HepG2 (cell line): ENCODE results near the gene IMPDH1. TPM values are rescaled to one million over a fixed set of nuclear protein-coding genes. Genes with fewer than 3 reads are reported as not detected.

ENCODE experiments used
- ATAC-seq: fragments of 200-7000 bp; cut with Tn5 transposase; 3 replicates; pipeline ENCODE4 v1.9.1; 2020; ENCODE audit warnings: mild to moderate bottlenecking, moderate library complexity
- BruUV-seq: library from RNA; stranded (reverse); fragments of 400-500 nt; replicated peaks from 2 replicates; lab custom pipeline; 2021; lab: Mats Ljungman, UMichigan
- CTCF ChIA-PET: fragments of 300-600 bp; formaldehyde crosslinking; extraction: SDS; loops from one replicate; lab custom pipeline; 2021; ENCODE audit warnings: low total read pairs, inconsistent platforms, low intra/inter-chr PET ratio; lab: Yijun Ruan, JAX
- POLR2A ChIA-PET: fragments of 350-600 bp; sonication (Branson Sonifier 250); formaldehyde crosslinking; loops from one replicate; lab custom pipeline; 2020; ENCODE audit warnings: antibody characterized with exemption, inconsistent platforms; lab: Yijun Ruan, JAX
- DNase-seq: peaks from one replicate; pipeline ENCODE4 v3.0.0-alpha.2; 2015; ENCODE audit warnings: low spot score
- FAIRE-seq: peaks from 3 replicates; lab custom pipeline; 2011; peaks lifted over from hg19 to GRCh38; lab: Jason Lieb, UNC
- H2AFZ ChIP-seq: one replicate; pipeline ENCODE4 v1.6.1; 2011; ENCODE audit warnings: low read length, inconsistent platforms
- H3K27ac ChIP-seq: fragments of 300-600 bp; 3 replicates; pipeline ENCODE4 v1.8.0; 2011; ENCODE audit warnings: mixed run types, mild to moderate bottlenecking, mixed read lengths, low read length, inconsistent platforms; ENCODE audit not compliant: insufficient read depth; ENCODE audit errors: extremely low read length
- H3K27me3 ChIP-seq, 2 experiments: fragments of 200-600 bp in 1 of 2; 2 replicates in 1 of 2; 3 replicates in 1 of 2; pipeline versions ENCODE4 v1.6.0 to v1.8.0; 2011; ENCODE audit warnings: low read length in 2 of 2, mild to moderate bottlenecking in 2 of 2, moderate library complexity in 2 of 2, inconsistent platforms in 1 of 2; ENCODE audit not compliant: insufficient read depth in 2 of 2, control insufficient read depth in 1 of 2
- H3K36me3 ChIP-seq, 2 experiments: fragments of 200-600 bp in 1 of 2; replicated peaks in 1 of 2; 2 replicates in 1 of 2; 3 replicates in 1 of 2; pipeline versions ENCODE4 v1.5.1 to v1.8.0; 2011; ENCODE audit warnings: low read length in 2 of 2, inconsistent platforms in 1 of 2; ENCODE audit not compliant: insufficient read depth in 2 of 2, control insufficient read depth in 1 of 2
- H3K4me1 ChIP-seq: 2 replicates; pipeline ENCODE4 v1.5.1; 2012; ENCODE audit warnings: low read length, inconsistent platforms; ENCODE audit not compliant: insufficient read depth
- H3K4me2 ChIP-seq: 2 replicates; pipeline ENCODE4 v1.6.0; 2011; ENCODE audit warnings: low read depth, low read length, inconsistent platforms
- H3K4me3 ChIP-seq, 3 experiments: fragments of 200-600 bp in 1 of 3; sonication (generic), shearing (Covaris generic) in 1 of 3; replicated peaks in 1 of 3; 2 replicates each; pipeline ENCODE4 v1.5.1; 2011 to 2016; ENCODE audit warnings: low read length in 3 of 3, inconsistent platforms in 2 of 3, low read depth in 2 of 3, mild to moderate bottlenecking in 2 of 3, control low read depth in 1 of 3, mixed read lengths in 1 of 3; ENCODE audit not compliant: insufficient read depth in 1 of 3
- H3K79me2 ChIP-seq: one replicate; pipeline ENCODE4 v1.6.1; 2011; ENCODE audit warnings: low read length, inconsistent platforms; ENCODE audit not compliant: insufficient read depth
- H3K9ac ChIP-seq: 2 replicates; pipeline ENCODE4 v1.6.0; 2011; ENCODE audit warnings: mild to moderate bottlenecking, low read depth, low read length, inconsistent platforms; ENCODE audit not compliant: insufficient read depth
- H3K9me3 ChIP-seq: 2 replicates; pipeline ENCODE4 v1.5.1; 2012; ENCODE audit warnings: mild to moderate bottlenecking, low read length
- H4K20me1 ChIP-seq: 2 replicates; pipeline ENCODE4 v1.6.0; 2011; ENCODE audit warnings: inconsistent platforms, mild to moderate bottlenecking, low read length, moderate library complexity; ENCODE audit not compliant: insufficient read depth
- GTF2F1 ChIP-seq: fragments of 150-350 bp; IDR thresholded peaks from 2 replicates; pipeline ENCODE4 v1.6.1; 2014; ENCODE audit warnings: low read length
- HNRNPLL ChIP-seq: fragments of 200-400 bp; formaldehyde crosslinking; IDR thresholded peaks from 2 replicates; pipeline ENCODE4 v1.6.1; 2017; ENCODE audit warnings: mild to moderate bottlenecking, low read depth, low read length; ENCODE audit not compliant: poor library complexity, severe bottlenecking
- HOXA3 ChIP-seq: sonication (generic); formaldehyde crosslinking; IDR thresholded peaks from 2 replicates; pipeline ENCODE4 v1.5.0; 2020; ENCODE audit warnings: missing genetic modification reagents
- MTA1 ChIP-seq: sonication (generic); formaldehyde crosslinking; IDR thresholded peaks from 2 replicates; pipeline ENCODE4 v1.4.0; 2020; ENCODE audit warnings: missing genetic modification reagents, mild to moderate bottlenecking, borderline replicate concordance
- ZNF777 ChIP-seq: sonication (generic); formaldehyde crosslinking; IDR thresholded peaks from 2 replicates; pipeline ENCODE4 v1.4.0; 2020; ENCODE audit warnings: missing genetic modification reagents
- WGBS: methylation state at CpG from one replicate; pipeline ENCODE4 v1.1.6; 2017; ENCODE audit warnings: low lambda C conversion rate; 5-methylcytosine and 5-hydroxymethylcytosine counted together
- in situ Hi-C: cut with HindIII; loops from 2 replicates; pipeline ENCODE4 v1.10.0; 2017; ENCODE audit warnings: low pct_unique_long_range_greater_than_20kb; ENCODE audit not compliant: extremely low pct_ligation_motif_present
- intact Hi-C: fragments of 100-400 bp; cut with micrococcal nuclease; formaldehyde crosslinking; loops from one replicate; pipeline ENCODE4 v1.10.0; 2022; ENCODE audit not compliant: unreplicated experiment
- polyA plus RNA-seq, 8 experiments: library from polyadenylated mRNA; depleted of rRNA in 3 of 8; stranded (reverse) in 7 of 8; unstranded in 1 of 8; fragments of >200 nt; fragmentation: Illumina TruSeq in 4 of 8; extraction: Trizol in 4 of 8; gene quantifications; 2 replicates each; pipeline versions ENCODE4 v1.2.1 to v1.2.3, GENCODE V29; 2011 to 2016; ENCODE audit warnings: low read depth in 4 of 8, missing spikeins in 1 of 8, mixed read lengths in 1 of 8; ENCODE audit not compliant: insufficient read depth in 1 of 8
- total RNA-seq, 5 experiments: library from RNA; depleted of rRNA; stranded (reverse); fragments of >200 nt; fragmentation: Illumina TruSeq; extraction: Trizol; gene quantifications; 2 replicates each; pipeline ENCODE4 v1.2.3, GENCODE V29; 2016; ENCODE audit warnings: low read depth in 1 of 5
- TF ChIP-seq, protein P1 (sequence below): sonication (generic); formaldehyde crosslinking; IDR thresholded peaks from 2 replicates; pipeline ENCODE4 v1.4.0; 2020; ENCODE audit warnings: missing genetic modification reagents
- TF ChIP-seq, protein P2 (sequence below): sonication (generic); formaldehyde crosslinking; IDR thresholded peaks from 2 replicates; pipeline ENCODE4 v1.5.0; 2020; ENCODE audit warnings: mild to moderate bottlenecking, missing genetic modification reagents, borderline replicate concordance
- TF ChIP-seq, protein P3 (sequence below): sonication (generic); formaldehyde crosslinking; IDR thresholded peaks from 2 replicates; pipeline ENCODE4 v1.5.0; 2020; ENCODE audit warnings: mild to moderate bottlenecking, missing genetic modification reagents
- TF ChIP-seq, protein P4 (sequence below): sonication (generic); formaldehyde crosslinking; IDR thresholded peaks from 2 replicates; pipeline ENCODE4 v1.5.1; 2020; ENCODE audit warnings: mild to moderate bottlenecking, missing genetic modification reagents, moderate library complexity

IMPDH1 gene
- total and polyA plus RNA-seq, 2 of the 13 experiments (the other 11 are each of a cell fraction or from before 2014, with no cell fraction given) = 22.8 to 34.0 TPM

DNA sequence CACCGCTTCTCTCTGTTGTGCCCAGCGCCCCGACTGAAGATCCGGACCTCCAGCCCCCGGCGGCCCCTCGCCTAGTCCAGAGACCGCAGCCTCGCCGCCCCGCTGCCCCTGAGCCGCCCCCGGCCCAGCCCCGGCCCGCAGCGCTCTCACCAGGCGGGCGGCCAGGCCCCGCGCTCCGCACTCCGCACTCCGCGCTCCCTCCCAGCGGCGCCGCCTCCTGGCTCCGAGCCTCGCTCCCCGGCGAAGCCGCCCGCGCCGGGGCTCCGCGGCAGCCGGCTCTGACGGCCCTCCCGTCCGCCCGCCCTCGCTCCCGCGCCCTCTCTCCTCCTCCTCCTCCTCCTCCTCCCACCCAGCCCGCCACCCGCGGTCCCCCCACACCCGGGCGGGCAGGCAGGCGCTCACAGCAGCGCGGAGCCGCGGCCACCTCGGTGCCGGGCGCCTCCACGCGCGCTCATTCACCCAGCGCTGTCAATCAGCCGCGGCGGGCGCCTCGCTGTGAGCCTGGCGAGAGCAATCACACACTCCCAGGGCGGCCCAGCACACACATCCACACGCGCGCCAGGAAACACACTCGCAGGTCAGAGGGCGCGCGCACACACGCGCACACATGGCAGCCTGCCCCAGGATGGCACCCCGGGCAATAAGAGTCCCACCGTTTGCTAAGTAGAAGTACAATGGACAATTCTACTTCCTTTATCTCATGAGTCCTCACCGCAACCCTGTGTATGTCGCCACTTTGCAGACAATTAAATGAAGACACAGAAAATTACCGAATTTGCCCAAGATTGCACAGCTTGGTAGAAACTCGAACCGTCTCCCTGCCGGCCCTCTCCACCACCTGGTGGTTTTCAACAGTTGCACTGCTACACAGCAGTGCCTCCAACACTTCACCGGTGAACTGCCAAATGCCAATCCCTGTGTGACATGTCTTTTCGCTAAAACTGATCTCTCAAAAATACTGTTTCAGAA, 48.1 kb downstream of the IMPDH1 start, which contains the start of gene PRRT4:
Gene PRRT4, minus strand, starts transcription at position 280 of the 969 bp plus-strand sequence.
- Histone ChIP-seq H2AFZ (no peak within 1 kb of the TSS), H3K9ac (0 out of 2 replicates have a peak within 1 kb of the TSS, but pooled peaks have one; percentile 22), H3K4me3 (peak within 1 kb of the TSS; percentile 36 to 71 (median 57); a peak in 5 of 6 replicates), H3K36me3 (no peaks in the 10 kb centered on the region), H3K4me1 (peaks cover 13% of the 10 kb centered on the region; the same call in 1 of the 2 replicates), H3K9me3 (no peaks in the 10 kb centered on the region), H4K20me1 (no peaks in the 10 kb centered on the region), H3K27ac (no peak within 1 kb of the TSS), H3K27me3 (peaks cover 21 to 83% of the 10 kb centered on the region in 2 experiments; a peak in 4 of 5 replicates), H3K79me2 (no peaks in the 10 kb centered on the region), H3K4me2 (peak within 1 kb of the TSS; percentile 79)
- intact Hi-C loops (no loop called here), in situ Hi-C loops (no loop called here)
- DNase-seq = no peak
- peak; percentile 91 for ATAC-seq
- POLR2A ChIA-PET = no interaction called here
- FAIRE-seq = peak; percentile 39
- 2% methylated on average over 21 of the region's 88 CpGs for WGBS
- no TSS peak for BruUV-seq
- CTCF ChIA-PET = no interaction called here
- peak; percentile 32 for TF ChIP-seq HNRNPLL
- TF ChIP-seq, protein P1, sequence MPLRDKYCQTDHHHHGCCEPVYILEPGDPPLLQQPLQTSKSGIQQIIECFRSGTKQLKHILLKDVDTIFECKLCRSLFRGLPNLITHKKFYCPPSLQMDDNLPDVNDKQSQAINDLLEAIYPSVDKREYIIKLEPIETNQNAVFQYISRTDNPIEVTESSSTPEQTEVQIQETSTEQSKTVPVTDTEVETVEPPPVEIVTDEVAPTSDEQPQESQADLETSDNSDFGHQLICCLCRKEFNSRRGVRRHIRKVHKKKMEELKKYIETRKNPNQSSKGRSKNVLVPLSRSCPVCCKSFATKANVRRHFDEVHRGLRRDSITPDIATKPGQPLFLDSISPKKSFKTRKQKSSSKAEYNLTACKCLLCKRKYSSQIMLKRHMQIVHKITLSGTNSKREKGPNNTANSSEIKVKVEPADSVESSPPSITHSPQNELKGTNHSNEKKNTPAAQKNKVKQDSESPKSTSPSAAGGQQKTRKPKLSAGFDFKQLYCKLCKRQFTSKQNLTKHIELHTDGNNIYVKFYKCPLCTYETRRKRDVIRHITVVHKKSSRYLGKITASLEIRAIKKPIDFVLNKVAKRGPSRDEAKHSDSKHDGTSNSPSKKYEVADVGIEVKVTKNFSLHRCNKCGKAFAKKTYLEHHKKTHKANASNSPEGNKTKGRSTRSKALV (CRISPR knock-in tag) = peak; percentile 88
- TF ChIP-seq, protein P2, sequence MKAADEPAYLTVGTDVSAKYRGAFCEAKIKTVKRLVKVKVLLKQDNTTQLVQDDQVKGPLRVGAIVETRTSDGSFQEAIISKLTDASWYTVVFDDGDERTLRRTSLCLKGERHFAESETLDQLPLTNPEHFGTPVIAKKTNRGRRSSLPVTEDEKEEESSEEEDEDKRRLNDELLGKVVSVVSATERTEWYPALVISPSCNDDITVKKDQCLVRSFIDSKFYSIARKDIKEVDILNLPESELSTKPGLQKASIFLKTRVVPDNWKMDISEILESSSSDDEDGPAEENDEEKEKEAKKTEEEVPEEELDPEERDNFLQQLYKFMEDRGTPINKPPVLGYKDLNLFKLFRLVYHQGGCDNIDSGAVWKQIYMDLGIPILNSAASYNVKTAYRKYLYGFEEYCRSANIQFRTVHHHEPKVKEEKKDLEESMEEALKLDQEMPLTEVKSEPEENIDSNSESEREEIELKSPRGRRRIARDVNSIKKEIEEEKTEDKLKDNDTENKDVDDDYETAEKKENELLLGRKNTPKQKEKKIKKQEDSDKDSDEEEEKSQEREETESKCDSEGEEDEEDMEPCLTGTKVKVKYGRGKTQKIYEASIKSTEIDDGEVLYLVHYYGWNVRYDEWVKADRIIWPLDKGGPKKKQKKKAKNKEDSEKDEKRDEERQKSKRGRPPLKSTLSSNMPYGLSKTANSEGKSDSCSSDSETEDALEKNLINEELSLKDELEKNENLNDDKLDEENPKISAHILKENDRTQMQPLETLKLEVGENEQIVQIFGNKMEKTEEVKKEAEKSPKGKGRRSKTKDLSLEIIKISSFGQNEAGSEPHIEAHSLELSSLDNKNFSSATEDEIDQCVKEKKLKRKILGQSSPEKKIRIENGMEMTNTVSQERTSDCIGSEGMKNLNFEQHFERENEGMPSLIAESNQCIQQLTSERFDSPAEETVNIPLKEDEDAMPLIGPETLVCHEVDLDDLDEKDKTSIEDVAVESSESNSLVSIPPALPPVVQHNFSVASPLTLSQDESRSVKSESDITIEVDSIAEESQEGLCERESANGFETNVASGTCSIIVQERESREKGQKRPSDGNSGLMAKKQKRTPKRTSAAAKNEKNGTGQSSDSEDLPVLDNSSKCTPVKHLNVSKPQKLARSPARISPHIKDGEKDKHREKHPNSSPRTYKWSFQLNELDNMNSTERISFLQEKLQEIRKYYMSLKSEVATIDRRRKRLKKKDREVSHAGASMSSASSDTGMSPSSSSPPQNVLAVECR (CRISPR knock-in tag) = 0 out of 2 replicates have a peak, but pooled peaks have one; percentile 33
- 0 out of 2 replicates have a peak, but pooled peaks have one; percentile 37 for TF ChIP-seq HOXA3 (CRISPR knock-in tag)
- TF ChIP-seq ZNF777 = peak; percentile 30
- 0 out of 2 replicates have a peak, but pooled peaks have one; percentile 18 for TF ChIP-seq MTA1 (CRISPR knock-in tag)
- TF ChIP-seq, protein P3, sequence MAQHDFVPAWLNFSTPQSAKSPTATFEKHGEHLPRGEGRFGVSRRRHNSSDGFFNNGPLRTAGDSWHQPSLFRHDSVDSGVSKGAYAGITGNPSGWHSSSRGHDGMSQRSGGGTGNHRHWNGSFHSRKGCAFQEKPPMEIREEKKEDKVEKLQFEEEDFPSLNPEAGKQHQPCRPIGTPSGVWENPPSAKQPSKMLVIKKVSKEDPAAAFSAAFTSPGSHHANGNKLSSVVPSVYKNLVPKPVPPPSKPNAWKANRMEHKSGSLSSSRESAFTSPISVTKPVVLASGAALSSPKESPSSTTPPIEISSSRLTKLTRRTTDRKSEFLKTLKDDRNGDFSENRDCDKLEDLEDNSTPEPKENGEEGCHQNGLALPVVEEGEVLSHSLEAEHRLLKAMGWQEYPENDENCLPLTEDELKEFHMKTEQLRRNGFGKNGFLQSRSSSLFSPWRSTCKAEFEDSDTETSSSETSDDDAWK = no peak
- no peak for TF ChIP-seq GTF2F1
- TF ChIP-seq, protein P4, sequence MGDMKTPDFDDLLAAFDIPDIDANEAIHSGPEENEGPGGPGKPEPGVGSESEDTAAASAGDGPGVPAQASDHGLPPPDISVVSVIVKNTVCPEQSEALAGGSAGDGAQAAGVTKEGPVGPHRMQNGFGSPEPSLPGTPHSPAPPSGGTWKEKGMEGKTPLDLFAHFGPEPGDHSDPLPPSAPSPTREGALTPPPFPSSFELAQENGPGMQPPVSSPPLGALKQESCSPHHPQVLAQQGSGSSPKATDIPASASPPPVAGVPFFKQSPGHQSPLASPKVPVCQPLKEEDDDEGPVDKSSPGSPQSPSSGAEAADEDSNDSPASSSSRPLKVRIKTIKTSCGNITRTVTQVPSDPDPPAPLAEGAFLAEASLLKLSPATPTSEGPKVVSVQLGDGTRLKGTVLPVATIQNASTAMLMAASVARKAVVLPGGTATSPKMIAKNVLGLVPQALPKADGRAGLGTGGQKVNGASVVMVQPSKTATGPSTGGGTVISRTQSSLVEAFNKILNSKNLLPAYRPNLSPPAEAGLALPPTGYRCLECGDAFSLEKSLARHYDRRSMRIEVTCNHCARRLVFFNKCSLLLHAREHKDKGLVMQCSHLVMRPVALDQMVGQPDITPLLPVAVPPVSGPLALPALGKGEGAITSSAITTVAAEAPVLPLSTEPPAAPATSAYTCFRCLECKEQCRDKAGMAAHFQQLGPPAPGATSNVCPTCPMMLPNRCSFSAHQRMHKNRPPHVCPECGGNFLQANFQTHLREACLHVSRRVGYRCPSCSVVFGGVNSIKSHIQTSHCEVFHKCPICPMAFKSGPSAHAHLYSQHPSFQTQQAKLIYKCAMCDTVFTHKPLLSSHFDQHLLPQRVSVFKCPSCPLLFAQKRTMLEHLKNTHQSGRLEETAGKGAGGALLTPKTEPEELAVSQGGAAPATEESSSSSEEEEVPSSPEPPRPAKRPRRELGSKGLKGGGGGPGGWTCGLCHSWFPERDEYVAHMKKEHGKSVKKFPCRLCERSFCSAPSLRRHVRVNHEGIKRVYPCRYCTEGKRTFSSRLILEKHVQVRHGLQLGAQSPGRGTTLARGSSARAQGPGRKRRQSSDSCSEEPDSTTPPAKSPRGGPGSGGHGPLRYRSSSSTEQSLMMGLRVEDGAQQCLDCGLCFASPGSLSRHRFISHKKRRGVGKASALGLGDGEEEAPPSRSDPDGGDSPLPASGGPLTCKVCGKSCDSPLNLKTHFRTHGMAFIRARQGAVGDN = peak; percentile 31; the same call in 1 of the 2 replicates
